ENCODE measurements around the gene OR4F6. TPM values are rescaled to one million over a fixed set of nuclear protein-coding genes. Genes with fewer than 3 reads are reported as not detected.
"Not testable (repeated sequence)": the region's sequence is repeated elsewhere in the genome, so short reads cannot be mapped to it uniquely, and the experiment has no call there.

OR4F6 gene, protein sequence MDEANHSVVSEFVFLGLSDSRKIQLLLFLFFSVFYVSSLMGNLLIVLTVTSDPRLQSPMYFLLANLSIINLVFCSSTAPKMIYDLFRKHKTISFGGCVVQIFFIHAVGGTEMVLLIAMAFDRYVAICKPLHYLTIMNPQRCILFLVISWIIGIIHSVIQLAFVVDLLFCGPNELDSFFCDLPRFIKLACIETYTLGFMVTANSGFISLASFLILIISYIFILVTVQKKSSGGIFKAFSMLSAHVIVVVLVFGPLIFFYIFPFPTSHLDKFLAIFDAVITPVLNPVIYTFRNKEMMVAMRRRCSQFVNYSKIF
- not detected in 2 replicates for total RNA-seq

DNA sequence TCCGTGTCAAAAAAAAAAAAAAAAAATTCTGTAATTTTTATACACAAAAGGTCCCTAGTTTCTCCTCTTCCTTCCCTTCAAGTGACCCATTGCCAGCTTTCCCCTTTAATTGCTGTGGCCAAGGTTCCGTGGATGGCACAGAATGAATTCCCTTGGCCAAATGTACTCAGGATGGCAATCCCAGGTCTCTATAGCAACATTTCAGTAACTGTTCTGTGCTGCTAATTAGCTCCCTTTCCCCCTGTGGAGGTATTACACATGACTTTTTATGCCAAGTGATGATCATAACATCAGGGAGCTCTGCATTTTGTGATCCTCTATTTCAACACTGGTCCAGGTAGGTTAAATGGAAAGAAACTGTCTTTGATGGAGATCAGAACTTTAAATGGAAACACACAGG lies at the start of gene OR4F6:
OR4F6 (plus strand) TSS at position 301 of the 400 bp plus-strand sequence. CDS start 2,211 bp downstream, outside the sequence.
- no peak within 1 kb of the TSS for H3K4me3 Mint-ChIP-seq (ENCODE audit: low read depth)

DNA sequence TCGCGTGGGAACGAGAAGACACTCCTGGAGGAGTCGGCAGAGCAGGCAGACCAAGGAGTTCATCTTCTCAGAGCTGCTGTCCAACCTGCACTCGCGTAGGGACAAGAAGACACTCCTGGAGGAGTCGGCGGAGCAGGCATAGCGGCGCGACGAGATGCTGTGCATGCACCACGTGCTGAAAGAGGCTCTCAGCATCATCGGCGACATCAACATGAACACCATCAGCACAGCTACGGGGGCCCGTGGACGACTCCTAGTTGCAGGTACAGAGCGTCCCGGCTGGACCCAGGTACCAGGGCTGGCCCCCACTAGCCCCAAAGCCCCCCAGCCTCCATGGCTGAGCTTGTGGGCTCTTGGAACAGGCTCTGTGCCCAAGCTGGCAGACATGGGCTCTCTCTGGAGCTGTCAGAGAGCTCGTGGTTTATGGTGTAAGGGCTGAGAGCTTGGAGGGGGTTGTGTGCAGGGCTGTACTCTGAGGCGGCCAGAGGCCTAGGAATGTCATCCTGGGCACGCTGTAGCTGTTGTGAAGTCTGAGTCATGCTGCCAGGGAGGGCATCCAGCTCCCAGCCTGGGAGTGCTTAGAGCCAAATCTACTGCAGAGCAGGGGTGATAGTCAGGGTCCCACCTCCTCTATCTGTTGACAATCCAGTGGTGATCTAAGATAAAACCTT lies 38.5 kb upstream of the OR4F6 start:
- H3K36me3 Mint-ChIP-seq (ENCODE audit: low read depth); H3K27me3 Mint-ChIP-seq (ENCODE audit: low read depth); intact Hi-C loops (cut with micrococcal nuclease); H3K4me3 Mint-ChIP-seq (ENCODE audit: low read depth); H3K27ac Mint-ChIP-seq; H3K4me1 Mint-ChIP-seq (ENCODE audit: low read depth); DNase-seq (ENCODE audit: low spot score); H3K9me3 Mint-ChIP-seq: not testable (repeated sequence)

More for the DNA sequence above, at the start of gene OR4F6:
- no peaks in the 10 kb centered on the region for H3K9me3 Mint-ChIP-seq
- H3K4me1 Mint-ChIP-seq (ENCODE audit: low read depth), result no peaks in the 10 kb centered on the region
- no peaks in the 10 kb centered on the region for H3K36me3 Mint-ChIP-seq (ENCODE audit: low read depth)
- intact Hi-C loops (cut with micrococcal nuclease), result no loop called here
- no peak for DNase-seq (ENCODE audit: low spot score)
- peaks cover 10% of the 10 kb centered on the region for H3K27me3 Mint-ChIP-seq (ENCODE audit: low read depth)
- H3K27ac Mint-ChIP-seq, result no peak within 1 kb of the TSS

DNA sequence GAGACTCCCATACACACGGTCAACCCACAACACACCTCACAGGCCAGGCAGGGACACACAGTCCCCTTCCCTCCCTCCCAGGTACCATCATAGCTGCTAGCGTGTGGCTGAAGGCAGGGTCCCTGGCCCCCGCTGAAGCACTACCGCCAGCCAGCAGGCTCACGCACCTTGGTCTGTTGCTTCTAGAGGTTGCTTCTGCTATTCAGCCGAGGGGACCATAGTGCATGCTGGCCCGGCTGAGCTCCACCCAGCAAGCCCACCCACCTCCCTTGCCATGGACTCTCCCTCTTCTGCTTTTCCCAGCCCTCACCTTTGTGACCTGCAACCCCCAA lies 38.0 kb upstream of the OR4F6 start:
- intact Hi-C loops (cut with micrococcal nuclease); H3K36me3 Mint-ChIP-seq (ENCODE audit: low read depth); H3K27me3 Mint-ChIP-seq (ENCODE audit: low read depth); DNase-seq (ENCODE audit: low spot score); H3K27ac Mint-ChIP-seq; H3K9me3 Mint-ChIP-seq; H3K4me1 Mint-ChIP-seq (ENCODE audit: low read depth); H3K4me3 Mint-ChIP-seq (ENCODE audit: low read depth): not testable (repeated sequence)

DNA sequence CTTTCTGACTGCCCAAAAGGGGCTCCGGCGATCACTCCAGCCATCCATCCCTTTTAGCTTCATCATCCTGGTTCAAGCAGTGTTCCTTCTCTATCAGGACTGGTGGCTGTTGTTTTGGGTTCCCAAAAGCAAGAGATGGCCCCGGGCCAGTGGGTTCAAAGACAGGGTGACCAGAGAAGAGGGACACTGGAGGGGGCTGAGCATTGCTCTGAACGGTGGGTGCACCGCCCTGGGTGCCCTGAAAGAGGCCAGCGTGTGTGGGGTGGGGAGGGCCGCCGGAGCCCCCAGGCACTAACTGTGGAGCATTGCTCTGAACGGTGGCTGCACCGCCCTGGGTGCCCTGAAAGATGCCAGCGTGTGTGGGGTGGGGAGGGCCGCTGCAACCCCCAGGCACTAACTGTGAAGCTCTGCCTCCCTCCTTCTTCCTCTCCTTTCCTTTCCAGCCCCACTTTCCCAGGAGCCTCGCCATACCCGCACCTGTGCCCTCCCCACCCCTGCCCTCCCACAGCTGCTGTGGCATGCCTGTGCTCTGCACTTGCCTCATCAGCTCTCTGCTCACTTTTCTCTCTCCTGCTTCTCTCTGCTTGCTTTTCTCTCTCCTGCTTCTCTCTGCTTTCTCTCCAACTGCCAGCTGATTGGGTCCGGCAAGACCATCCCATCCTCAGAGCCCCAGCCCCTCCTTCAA lies 37.4 kb upstream of the OR4F6 start:
- Mint-ChIP-seq H3K36me3 (ENCODE audit: low read depth) (no peaks in the 10 kb centered on the region), H3K9me3 (no peaks in the 10 kb centered on the region), H3K4me1 (ENCODE audit: low read depth) (no peaks in the 10 kb centered on the region), H3K27ac (no peak overlapping the region), H3K27me3 (ENCODE audit: low read depth) (no peaks in the 10 kb centered on the region), H3K4me3 (ENCODE audit: low read depth) (no peak overlapping the region)
- intact Hi-C loops (cut with micrococcal nuclease), result no loop called here
- DNase-seq (ENCODE audit: low spot score), result no peak

DNA sequence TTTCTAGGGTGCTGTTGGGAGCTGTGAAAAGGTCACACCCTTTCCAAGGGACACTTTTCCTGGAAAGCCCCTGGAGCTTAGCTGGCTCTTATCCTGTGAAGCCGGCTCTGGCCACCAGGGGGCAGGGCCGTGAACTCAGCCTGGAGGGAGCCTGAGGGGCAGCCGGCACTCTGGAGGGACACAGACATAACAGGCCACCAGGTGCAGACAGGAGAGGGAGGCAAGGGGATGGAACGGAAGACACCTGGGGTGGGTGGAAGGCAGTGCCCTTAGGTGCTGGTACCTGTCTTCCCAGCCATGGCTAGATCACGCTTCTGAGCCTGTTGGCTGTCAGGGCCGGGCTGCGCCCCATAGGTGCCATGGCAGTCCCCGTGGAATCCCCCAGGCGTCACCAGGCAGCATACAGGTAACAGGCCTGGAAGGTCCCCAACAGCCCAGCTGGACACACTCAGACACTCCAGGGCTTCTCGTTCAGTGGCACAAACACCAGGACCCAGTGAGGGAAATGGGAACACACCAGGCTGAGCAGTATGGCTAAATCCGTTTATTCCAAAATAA lies 36.1 kb upstream of the OR4F6 start:
- H3K4me1 Mint-ChIP-seq (ENCODE audit: low read depth); H3K36me3 Mint-ChIP-seq (ENCODE audit: low read depth); H3K27me3 Mint-ChIP-seq (ENCODE audit: low read depth); intact Hi-C loops (cut with micrococcal nuclease); H3K4me3 Mint-ChIP-seq (ENCODE audit: low read depth); DNase-seq (ENCODE audit: low spot score); H3K9me3 Mint-ChIP-seq; H3K27ac Mint-ChIP-seq: not testable (repeated sequence)

DNA sequence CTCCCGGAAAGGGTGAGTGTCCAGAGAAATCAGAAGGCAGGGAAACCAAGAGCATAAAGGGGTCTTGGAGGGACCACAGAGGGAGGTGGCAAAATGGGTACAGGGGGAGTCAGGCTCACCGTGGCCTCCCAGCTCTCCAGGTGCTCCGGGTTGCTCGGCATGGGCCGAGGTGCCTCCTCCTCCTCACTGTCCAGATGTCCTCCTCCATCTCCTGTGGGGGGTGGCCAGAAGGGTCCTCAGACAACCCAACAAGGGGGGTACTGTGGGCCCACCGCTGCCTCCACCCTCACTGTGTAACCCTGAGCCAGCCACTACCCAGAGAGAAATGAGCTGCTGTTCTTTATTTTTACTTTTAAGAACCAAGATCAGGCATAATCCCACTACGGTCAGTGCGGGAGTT lies 30.4 kb upstream of the OR4F6 start:
- intact Hi-C loops (cut with micrococcal nuclease), result no loop called here
- H3K4me3 Mint-ChIP-seq (ENCODE audit: low read depth), result no peak overlapping the region
- DNase-seq (ENCODE audit: low spot score), result no peak
- H3K36me3 Mint-ChIP-seq (ENCODE audit: low read depth), result no peaks in the 10 kb centered on the region
- no peaks in the 10 kb centered on the region for H3K27me3 Mint-ChIP-seq (ENCODE audit: low read depth)
- no peaks in the 10 kb centered on the region for H3K4me1 Mint-ChIP-seq (ENCODE audit: low read depth)
- H3K9me3 Mint-ChIP-seq, result no peaks in the 10 kb centered on the region
- H3K27ac Mint-ChIP-seq, result no peak overlapping the region

DNA sequence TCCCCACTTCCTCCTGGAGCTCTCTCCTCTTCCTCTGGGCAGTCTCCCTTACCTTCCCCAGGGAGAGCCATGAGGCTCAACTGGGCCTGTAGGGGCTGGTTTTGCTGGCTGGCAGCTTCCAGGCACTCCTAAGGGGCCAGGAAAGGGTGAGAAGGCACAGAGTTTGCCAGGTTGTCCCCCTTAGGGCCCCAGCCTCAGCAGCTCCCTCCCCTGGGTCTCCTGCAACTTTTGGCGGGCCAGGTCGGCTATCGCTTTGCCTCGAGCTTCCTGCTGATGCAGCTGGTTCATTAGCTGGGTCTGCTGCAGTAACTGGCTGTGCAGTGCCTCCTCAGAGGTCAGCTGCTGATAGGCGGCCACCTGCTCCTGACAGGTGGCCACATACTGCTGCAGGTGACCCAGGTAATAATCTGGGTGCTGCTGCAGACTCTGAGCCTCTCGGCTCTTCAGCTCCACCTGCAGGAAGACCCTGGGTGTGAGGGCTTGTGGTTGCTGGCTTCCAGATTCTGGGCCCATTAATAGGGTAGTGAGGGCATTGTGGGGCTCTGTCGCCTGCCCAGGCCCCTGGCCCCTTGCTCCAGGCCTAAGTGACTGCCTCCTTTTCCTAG lies 29.7 kb upstream of the OR4F6 start:
- Mint-ChIP-seq H3K36me3 (ENCODE audit: low read depth) (no peaks in the 10 kb centered on the region), H3K4me3 (ENCODE audit: low read depth) (no peak overlapping the region), H3K27me3 (ENCODE audit: low read depth) (no peaks in the 10 kb centered on the region), H3K4me1 (ENCODE audit: low read depth) (no peaks in the 10 kb centered on the region), H3K9me3 (no peaks in the 10 kb centered on the region), H3K27ac (no peak overlapping the region)
- intact Hi-C loops (cut with micrococcal nuclease), result no loop called here
- DNase-seq (ENCODE audit: low spot score), result no peak

DNA sequence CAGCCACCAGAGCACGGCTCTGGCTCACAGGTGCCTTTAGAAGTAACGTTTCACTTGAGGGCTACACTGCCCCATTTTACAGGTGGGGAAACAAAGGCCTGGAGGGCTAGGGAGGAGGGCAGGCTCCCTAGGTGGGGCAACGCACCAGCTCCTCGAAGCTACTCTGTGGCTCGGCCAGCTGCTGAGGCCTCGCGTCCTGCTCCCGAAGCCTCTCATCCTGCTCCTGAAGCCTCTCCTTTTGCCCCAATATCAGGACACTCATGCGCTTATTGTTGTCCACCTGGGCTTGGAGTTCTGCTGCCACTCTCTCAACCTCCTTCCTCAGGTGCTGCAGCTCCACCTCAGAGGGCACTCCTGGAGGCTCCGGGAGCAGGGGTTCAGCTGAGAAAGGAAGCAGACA lies 28.2 kb upstream of the OR4F6 start:
- Mint-ChIP-seq H3K27me3 (ENCODE audit: low read depth) (no peaks in the 10 kb centered on the region), H3K4me1 (ENCODE audit: low read depth) (no peaks in the 10 kb centered on the region), H3K9me3 (no peaks in the 10 kb centered on the region), H3K36me3 (ENCODE audit: low read depth) (no peaks in the 10 kb centered on the region), H3K4me3 (ENCODE audit: low read depth) (no peak overlapping the region), H3K27ac (no peak overlapping the region)
- no peak for DNase-seq (ENCODE audit: low spot score)
- intact Hi-C loops (cut with micrococcal nuclease), result no loop called here

DNA sequence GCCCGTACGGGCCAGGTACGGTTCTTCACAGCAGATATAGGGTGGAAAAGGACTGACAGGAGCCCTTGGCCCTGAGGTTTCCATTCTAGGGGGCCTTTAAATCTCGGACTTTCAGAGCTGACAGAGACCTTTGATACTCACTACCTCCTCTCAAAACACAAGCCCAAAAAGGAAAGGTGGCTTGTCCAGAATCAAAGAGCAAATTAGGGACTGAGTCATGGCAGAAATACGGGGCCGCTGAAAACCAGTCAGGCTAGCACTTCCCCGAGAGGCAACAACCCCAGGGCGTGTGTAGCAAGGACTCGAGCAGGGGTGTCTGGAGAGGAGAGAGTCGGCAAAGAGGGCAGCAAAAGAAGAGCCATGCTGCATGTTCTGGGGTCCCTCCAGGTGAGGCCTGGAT lies 24.7 kb upstream of the OR4F6 start:
- H3K27ac Mint-ChIP-seq; intact Hi-C loops (cut with micrococcal nuclease); H3K4me3 Mint-ChIP-seq (ENCODE audit: low read depth); H3K36me3 Mint-ChIP-seq (ENCODE audit: low read depth); DNase-seq (ENCODE audit: low spot score); H3K9me3 Mint-ChIP-seq; H3K27me3 Mint-ChIP-seq (ENCODE audit: low read depth); H3K4me1 Mint-ChIP-seq (ENCODE audit: low read depth): not testable (repeated sequence)

DNA sequence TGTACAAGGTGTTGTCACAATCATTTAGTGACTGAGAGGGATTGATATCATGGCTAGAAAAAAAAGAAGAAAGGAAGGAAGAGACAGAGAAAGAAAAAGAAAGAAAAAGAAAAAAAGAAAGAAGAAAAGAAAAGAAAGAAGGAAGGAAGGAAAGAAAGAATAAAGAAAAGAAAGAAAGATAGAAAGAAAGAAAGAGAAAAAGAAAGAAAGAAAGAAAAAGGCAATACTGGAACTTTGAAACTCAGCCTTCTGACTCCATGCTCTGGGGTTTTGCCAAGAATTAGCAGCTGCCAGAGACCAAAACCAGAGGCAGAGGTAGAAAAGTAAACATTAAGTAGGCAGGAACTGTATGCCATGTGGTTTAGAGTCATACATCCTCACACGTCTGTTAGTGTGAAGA lies 23.1 kb upstream of the OR4F6 start:
- H3K4me3 Mint-ChIP-seq (ENCODE audit: low read depth); intact Hi-C loops (cut with micrococcal nuclease); H3K36me3 Mint-ChIP-seq (ENCODE audit: low read depth); H3K4me1 Mint-ChIP-seq (ENCODE audit: low read depth); H3K27me3 Mint-ChIP-seq (ENCODE audit: low read depth); DNase-seq (ENCODE audit: low spot score); H3K27ac Mint-ChIP-seq; H3K9me3 Mint-ChIP-seq: not testable (repeated sequence)

DNA sequence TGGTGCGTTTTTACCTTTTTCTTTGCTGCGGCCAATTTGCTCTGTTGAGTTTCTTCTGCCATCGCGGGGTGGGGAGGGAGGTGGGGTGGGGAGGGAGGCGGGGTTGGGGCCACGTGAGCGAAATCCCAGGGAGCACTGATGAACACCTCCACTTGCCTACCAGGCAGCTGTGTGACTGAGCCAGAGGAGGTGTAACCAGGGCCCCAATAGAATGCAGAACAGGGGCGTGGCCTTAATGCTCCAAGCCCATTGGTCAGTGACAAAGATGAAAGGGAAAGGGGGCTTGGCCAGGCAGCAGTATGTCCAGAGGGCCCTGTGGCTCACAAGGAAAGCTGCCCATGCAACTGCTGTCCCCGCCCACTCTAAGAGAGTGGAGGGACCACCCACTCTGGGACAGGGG lies 21.4 kb upstream of the OR4F6 start:
- no peaks in the 10 kb centered on the region for H3K4me1 Mint-ChIP-seq (ENCODE audit: low read depth)
- H3K9me3 Mint-ChIP-seq, result no peaks in the 10 kb centered on the region
- intact Hi-C loops (cut with micrococcal nuclease), result no loop called here
- peaks cover 12% of the 10 kb centered on the region for H3K27me3 Mint-ChIP-seq (ENCODE audit: low read depth)
- no peak overlapping the region for H3K4me3 Mint-ChIP-seq (ENCODE audit: low read depth)
- no peak overlapping the region for H3K27ac Mint-ChIP-seq
- no peaks in the 10 kb centered on the region for H3K36me3 Mint-ChIP-seq (ENCODE audit: low read depth)
- DNase-seq (ENCODE audit: low spot score), result no peak

DNA sequence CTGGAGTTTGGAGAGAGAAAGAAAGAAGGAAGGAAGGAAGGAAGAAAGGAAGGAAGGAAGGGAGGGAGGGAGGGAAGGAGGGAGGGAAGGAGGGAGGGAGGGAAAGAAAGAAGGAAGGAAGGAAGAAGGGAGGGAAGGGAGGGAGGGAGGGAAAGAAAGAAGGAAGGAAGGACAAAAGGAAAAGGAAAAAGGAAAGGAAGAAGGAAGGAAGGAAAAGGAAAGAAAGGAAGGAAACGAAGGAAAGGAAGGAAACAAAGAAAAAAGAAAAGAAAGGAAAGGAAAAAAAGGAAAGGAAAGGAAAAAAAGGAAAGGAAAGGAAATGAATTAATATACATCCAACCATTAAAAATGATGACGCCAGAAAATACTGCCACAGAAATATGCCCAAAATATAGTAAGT lies 18.7 kb upstream of the OR4F6 start:
- Mint-ChIP-seq H3K4me3 (ENCODE audit: low read depth) (no peak overlapping the region), H3K4me1 (ENCODE audit: low read depth) (no peaks in the 10 kb centered on the region), H3K27me3 (ENCODE audit: low read depth) (peaks cover 13% of the 10 kb centered on the region), H3K9me3 (no peaks in the 10 kb centered on the region), H3K27ac (no peak overlapping the region), H3K36me3 (ENCODE audit: low read depth) (no peaks in the 10 kb centered on the region)
- intact Hi-C loops (cut with micrococcal nuclease), result no loop called here
- no peak for DNase-seq (ENCODE audit: low spot score)

DNA sequence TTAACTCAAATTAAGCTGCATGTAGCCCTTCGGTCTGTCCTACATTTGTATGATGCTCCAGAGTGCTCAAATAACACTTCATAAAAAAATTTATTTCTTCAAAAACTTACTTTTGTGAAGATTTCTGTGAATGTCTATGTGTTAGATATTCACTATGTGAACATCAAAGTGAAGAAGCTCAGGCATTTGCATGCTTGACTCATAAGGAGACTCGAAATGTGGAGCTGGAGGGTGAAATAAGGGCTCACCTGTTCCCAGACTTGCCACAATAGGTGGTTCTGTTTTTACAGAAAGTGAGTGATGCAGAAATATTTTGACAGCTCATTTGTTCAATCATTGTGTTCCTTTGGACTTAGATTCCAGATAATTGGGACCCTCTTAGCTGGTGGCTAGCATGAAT lies 16.9 kb upstream of the OR4F6 start:
- H3K4me1 Mint-ChIP-seq (ENCODE audit: low read depth); H3K9me3 Mint-ChIP-seq; intact Hi-C loops (cut with micrococcal nuclease); H3K36me3 Mint-ChIP-seq (ENCODE audit: low read depth); H3K4me3 Mint-ChIP-seq (ENCODE audit: low read depth); DNase-seq (ENCODE audit: low spot score); H3K27ac Mint-ChIP-seq: not testable (repeated sequence)
- H3K27me3 Mint-ChIP-seq (ENCODE audit: low read depth), result peaks cover 10% of the 10 kb centered on the region
